T47D (cell line): ENCODE measurements around the gene OSBPL6.

Source experiments
- DNase-seq, 2 experiments: peaks; one replicate each; pipeline versions ENCODE4 v3.0.0 to v3.0.0-alpha.2; 2011 to 2012; ENCODE audit warnings: low read depth in 1 of 2, low spot score in 1 of 2
- JUND ChIP-seq: IDR thresholded peaks from 2 replicates; pipeline ENCODE4 v1.6.1; 2012; ENCODE audit warnings: low read depth
- in situ Hi-C: cut with HindIII; loops from 2 replicates; pipeline ENCODE4 v1.10.0; 2016; ENCODE audit warnings: low sequenced_read_pairs, low pct_unique_long_range_greater_than_20kb

The OSBPL6 gene

GRCh38 chr2:178256382-178257042 lies 62.2 kb downstream of the OSBPL6 start:
- no peak for DNase-seq
- in situ Hi-C loops: no loop called here
- TF ChIP-seq JUND: no peak

- DNase-seq: no peak
- TF ChIP-seq JUND: no peak
- in situ Hi-C loops: no loop called here
Measured at GRCh38 chr2:178257127-178257526, 62.8 kb downstream of the OSBPL6 start.

GRCh38 chr2:178258916-178259315 lies 64.6 kb downstream of the OSBPL6 start:
- TF ChIP-seq JUND: no peak
- no peak for DNase-seq

GRCh38 chr2:178263159-178263860 lies 69.0 kb downstream of the OSBPL6 start:
- TF ChIP-seq JUND: no peak
- in situ Hi-C loops: no loop called here
- no peak for DNase-seq

More at GRCh38 chr2:178258916-178259315, 64.6 kb downstream of the OSBPL6 start:
- in situ Hi-C loops: no loop called here

- DNase-seq: no peak
- in situ Hi-C loops: no loop called here
- TF ChIP-seq JUND: no peak
Measured at GRCh38 chr2:178264211-178264610, 69.9 kb downstream of the OSBPL6 start.

- in situ Hi-C loops: no loop called here
- DNase-seq: no peak
- TF ChIP-seq JUND: no peak
Measured at GRCh38 chr2:178265851-178266250, 71.5 kb downstream of the OSBPL6 start.

GRCh38 chr2:178266445-178266844 lies 72.1 kb downstream of the OSBPL6 start:
- no peak for DNase-seq
- in situ Hi-C loops: no loop called here
- TF ChIP-seq JUND: no peak

GRCh38 chr2:178267660-178268059 lies 73.3 kb downstream of the OSBPL6 start:
- DNase-seq: no peak
- TF ChIP-seq JUND: no peak
- in situ Hi-C loops: no loop called here

- no peak for DNase-seq
- in situ Hi-C loops: no loop called here
- TF ChIP-seq JUND: no peak
Measured at GRCh38 chr2:178268435-178268834, 74.1 kb downstream of the OSBPL6 start.

GRCh38 chr2:178269438-178270224 lies 75.3 kb downstream of the OSBPL6 start:
- in situ Hi-C loops: no loop called here
- TF ChIP-seq JUND: no peak
- no peak for DNase-seq

- in situ Hi-C loops: no loop called here
- DNase-seq: no peak
- TF ChIP-seq JUND: no peak
Measured at GRCh38 chr2:178270338-178270737, 76.0 kb downstream of the OSBPL6 start.

- no peak for TF ChIP-seq JUND
- in situ Hi-C loops: no loop called here
- no peak for DNase-seq
Measured at GRCh38 chr2:178271094-178271493, 76.8 kb downstream of the OSBPL6 start.
